ENCODE results near the gene PRSS33.

PRSS33 gene

DNA sequence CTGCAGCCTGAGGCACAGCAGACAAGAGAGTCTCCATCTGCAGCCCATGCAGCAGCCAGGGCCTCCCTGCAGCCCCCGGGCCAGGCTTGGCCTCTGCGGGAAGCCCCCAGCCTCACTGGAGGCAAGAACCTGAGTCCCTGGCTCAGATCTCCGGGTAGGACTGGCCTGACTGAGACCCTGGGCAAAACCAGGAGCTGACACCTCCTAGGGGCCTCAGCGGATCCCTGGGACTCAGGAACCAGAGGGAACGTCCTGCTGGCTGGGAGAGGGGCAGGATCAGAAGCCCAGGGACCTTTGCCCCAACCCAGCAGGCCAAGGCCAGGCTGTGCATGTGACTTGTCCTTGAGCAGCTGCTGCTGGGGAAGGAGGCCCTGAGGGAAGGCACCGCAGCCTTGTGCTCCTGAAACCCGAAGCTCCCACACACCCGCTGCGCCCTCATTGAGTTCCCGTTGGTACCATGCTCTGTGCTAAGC is 28.0 kb upstream of the PRSS33 start:
- Mint-ChIP-seq H3K27me3 (peaks cover 1% of the 10 kb centered on the region), H3K27ac (no peak overlapping the region), H3K4me3 (no peak overlapping the region), H3K9me3 (no peaks in the 10 kb centered on the region), H3K36me3 (ENCODE audit: low read depth) (no peaks in the 10 kb centered on the region), H3K4me1 (no peaks in the 10 kb centered on the region)
- DNase-seq (no peak), ATAC-seq (no peak)

DNA sequence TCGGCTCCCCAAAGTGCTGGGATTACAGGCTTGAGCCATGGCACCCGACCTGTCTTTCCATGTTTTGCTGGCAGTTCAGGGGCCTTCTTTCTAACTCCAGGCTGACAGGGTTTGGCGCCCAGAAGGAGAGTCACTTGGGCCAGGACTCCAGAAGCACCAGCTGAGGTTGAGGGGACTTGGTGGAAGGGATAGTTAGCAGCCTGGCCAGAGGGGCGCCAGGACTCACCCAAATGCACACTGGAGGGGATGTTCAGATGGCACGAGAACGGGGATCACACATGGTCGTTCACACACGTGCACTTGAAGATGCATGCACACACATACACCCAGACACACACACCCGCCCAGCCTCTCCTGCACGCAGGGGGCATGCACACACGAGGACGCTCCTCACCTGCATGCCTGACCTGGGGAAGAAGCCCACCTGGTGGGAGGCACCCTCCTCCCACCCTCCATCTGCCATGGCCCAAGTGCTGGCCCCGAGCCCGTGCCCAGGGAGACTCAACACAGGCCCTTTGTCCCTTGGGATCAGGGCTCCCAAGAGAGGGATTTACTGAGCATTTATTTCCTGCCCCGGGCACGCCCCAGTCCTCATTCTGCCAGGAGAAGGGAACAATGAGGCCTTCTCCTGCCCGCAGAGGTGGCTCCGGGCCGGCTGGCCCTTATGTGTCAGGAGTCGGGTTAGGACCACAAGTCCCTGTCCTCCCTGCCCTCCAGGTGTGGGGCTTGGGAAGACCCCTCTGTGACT is 27.4 kb upstream of the PRSS33 start:
- ATAC-seq: no peak
- Mint-ChIP-seq H3K27ac (no peak overlapping the region), H3K9me3 (no peaks in the 10 kb centered on the region), H3K27me3 (peaks cover 1% of the 10 kb centered on the region), H3K36me3 (ENCODE audit: low read depth) (no peaks in the 10 kb centered on the region), H3K4me1 (no peaks in the 10 kb centered on the region), H3K4me3 (no peak overlapping the region)
- no peak for DNase-seq

- ATAC-seq: no peak
- no peaks in the 10 kb centered on the region for H3K9me3 Mint-ChIP-seq
- DNase-seq: no peak
These were observed 26.4 kb upstream of the PRSS33 start for GRCh38 chr16:2813771-2814221.

DNA sequence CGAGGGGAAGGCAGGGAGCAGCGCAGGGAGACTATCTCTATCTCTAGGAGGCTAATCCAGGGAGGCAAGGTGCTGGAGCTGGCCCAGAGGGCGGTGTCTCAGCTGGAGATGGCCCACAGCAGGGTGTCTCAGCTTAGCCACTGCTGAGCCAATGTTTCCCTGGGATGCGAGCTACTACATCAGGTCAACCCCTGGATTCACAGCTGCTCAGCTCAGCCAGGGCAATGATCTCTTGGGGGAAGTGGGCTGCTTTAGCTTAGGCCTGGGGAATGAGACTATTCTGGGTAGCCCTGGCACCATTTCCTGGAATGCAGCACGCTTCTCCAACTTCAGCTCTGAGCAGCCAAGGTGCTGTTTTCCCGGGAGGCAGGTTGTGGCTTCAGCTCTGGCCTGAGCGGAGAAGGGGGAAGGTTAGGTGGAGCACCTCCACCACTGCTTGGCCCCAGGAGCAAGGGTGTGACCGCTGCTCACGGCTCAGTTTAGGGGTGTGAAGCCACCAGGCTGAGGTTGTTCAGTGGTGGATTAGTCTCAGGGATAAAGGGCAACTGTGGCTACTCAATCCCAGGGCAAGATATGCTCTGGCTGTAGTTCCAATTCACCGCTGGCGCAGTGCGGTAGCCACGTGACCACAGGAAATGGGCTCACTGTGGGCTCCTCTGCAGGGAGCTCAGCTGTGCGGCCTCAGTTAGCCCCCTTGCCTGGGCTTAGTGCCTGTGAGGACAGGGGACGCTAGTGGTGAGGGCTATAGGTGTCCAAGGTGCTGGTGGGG is 24.5 kb upstream of the PRSS33 start:
- no peak overlapping the region for H3K27ac Mint-ChIP-seq

More at GRCh38 chr16:2813771-2814221, 26.4 kb upstream of the PRSS33 start:
- Mint-ChIP-seq H3K4me3 (no peak overlapping the region), H3K4me1 (no peaks in the 10 kb centered on the region), H3K27me3 (peaks cover 1% of the 10 kb centered on the region), H3K36me3 (ENCODE audit: low read depth) (no peaks in the 10 kb centered on the region), H3K27ac (no peak overlapping the region)

GRCh38 chr16:2810651-2811050 is 23.3 kb upstream of the PRSS33 start:
- Mint-ChIP-seq H3K36me3 (ENCODE audit: low read depth) (no peaks in the 10 kb centered on the region), H3K27ac (no peak overlapping the region), H3K4me3 (no peak overlapping the region), H3K4me1 (no peaks in the 10 kb centered on the region), H3K9me3 (no peaks in the 10 kb centered on the region), H3K27me3 (peaks cover 6% of the 10 kb centered on the region)
- no peak for DNase-seq
- no peak for ATAC-seq

More for the DNA sequence above, 24.5 kb upstream of the PRSS33 start:
- Mint-ChIP-seq H3K27me3 (peaks cover 3% of the 10 kb centered on the region), H3K36me3 (ENCODE audit: low read depth) (no peaks in the 10 kb centered on the region), H3K9me3 (no peaks in the 10 kb centered on the region), H3K4me1 (no peaks in the 10 kb centered on the region), H3K4me3 (no peak overlapping the region)
- DNase-seq: no peak
- no peak for ATAC-seq

- H3K36me3 Mint-ChIP-seq (ENCODE audit: low read depth): no peaks in the 10 kb centered on the region
- no peaks in the 10 kb centered on the region for H3K9me3 Mint-ChIP-seq
These were observed 21.9 kb upstream of the PRSS33 start for GRCh38 chr16:2809149-2809760.

GRCh38 chr16:2808181-2808580 is 20.8 kb upstream of the PRSS33 start:
- Mint-ChIP-seq H3K9me3 (peaks cover 8% of the 10 kb centered on the region), H3K27ac (no peak overlapping the region), H3K4me3 (no peak overlapping the region), H3K27me3 (peaks cover 8% of the 10 kb centered on the region), H3K4me1 (no peaks in the 10 kb centered on the region), H3K36me3 (ENCODE audit: low read depth) (no peaks in the 10 kb centered on the region)
- DNase-seq (no peak), ATAC-seq (no peak)

More at GRCh38 chr16:2809149-2809760, 21.9 kb upstream of the PRSS33 start:
- DNase-seq (no peak), ATAC-seq (no peak)
- Mint-ChIP-seq H3K27me3 (peaks cover 6% of the 10 kb centered on the region), H3K4me1 (no peaks in the 10 kb centered on the region), H3K27ac (no peak overlapping the region), H3K4me3 (no peak overlapping the region)

DNA sequence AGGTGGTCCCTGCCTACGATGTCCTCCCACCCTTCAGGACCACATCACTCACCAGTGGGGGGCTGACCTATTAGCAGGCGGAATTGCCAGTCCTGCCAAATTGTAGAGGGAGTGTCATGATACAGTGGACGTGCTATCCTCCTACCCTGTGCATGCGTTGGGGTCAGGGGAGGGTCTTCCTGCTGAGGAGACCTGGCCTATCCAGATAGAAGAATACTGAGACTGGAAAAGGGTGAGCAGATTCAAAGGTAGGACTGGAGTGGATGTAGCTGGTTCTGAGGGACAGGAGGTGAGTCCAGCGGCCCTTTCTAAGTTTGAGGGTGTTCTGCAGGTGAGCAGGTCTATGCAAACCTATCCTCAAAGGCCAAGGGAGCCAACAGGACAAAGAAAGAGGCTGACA is 18.9 kb upstream of the PRSS33 start:
- ATAC-seq: no peak
- H3K27ac Mint-ChIP-seq: no peak overlapping the region
- peaks cover 6% of the 10 kb centered on the region for H3K27me3 Mint-ChIP-seq
- H3K9me3 Mint-ChIP-seq: peaks cover 11% of the 10 kb centered on the region
- no peak overlapping the region for H3K4me3 Mint-ChIP-seq
- H3K36me3 Mint-ChIP-seq (ENCODE audit: low read depth): no peaks in the 10 kb centered on the region
- DNase-seq: no peak
- H3K4me1 Mint-ChIP-seq: no peaks in the 10 kb centered on the region

DNA sequence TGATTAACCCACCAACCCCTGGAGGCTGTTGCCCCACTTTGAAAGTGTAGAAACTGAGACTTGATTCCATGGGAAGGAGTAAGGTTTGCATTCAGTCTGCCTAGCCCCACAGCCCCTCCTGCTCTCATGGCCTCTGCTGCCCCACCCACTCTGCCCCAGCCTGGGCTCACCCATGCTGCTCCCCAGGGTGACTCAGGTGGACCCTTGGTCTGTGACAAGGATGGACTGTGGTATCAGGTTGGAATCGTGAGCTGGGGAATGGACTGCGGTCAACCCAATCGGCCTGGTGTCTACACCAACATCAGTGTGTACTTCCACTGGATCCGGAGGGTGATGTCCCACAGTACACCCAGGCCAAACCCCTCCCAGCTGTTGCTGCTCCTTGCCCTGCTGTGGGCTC is 17.4 kb upstream of the PRSS33 start:
- Mint-ChIP-seq H3K27me3 (peaks cover 6% of the 10 kb centered on the region), H3K4me1 (no peaks in the 10 kb centered on the region), H3K9me3 (peaks cover 11% of the 10 kb centered on the region), H3K4me3 (no peak overlapping the region), H3K27ac (no peak overlapping the region), H3K36me3 (ENCODE audit: low read depth) (no peaks in the 10 kb centered on the region)
- DNase-seq: no peak
- ATAC-seq: no peak

DNA sequence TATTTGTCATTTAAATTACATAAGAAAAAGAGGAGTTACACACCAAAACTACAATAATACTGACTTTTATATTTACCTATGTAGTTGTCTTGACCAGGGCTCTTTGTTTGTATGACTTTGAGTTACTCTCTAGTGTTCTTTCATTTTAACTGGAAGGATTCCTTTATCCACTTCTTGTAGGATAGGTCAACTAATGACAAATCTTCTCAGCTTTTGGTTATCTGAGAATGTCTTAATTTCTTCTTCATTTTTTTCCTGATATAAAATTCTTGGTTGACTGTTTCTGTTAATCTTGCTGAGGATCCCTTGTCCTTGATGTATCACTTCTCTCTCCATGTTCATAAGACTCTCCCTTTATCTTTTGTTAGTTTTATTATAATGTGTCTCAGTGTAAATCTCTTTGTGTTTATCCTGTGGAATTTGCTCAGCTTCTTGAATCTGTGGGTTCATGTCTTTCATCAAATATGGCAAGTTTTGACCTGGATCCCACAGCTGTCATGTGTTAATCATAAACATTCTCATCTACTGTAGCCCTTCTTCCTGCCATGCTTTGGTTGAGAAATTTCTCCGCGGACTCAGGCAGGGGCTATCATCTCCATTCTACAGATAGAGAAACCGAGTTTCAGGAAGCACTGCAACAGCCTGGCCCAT is 16.3 kb upstream of the PRSS33 start:
- H3K27me3 Mint-ChIP-seq: peaks cover 6% of the 10 kb centered on the region
- ATAC-seq: no peak
- no peak for DNase-seq
- no peak overlapping the region for H3K4me3 Mint-ChIP-seq
- H3K36me3 Mint-ChIP-seq (ENCODE audit: low read depth): no peaks in the 10 kb centered on the region
- peaks cover 11% of the 10 kb centered on the region for H3K9me3 Mint-ChIP-seq
- H3K27ac Mint-ChIP-seq: no peak overlapping the region
- H3K4me1 Mint-ChIP-seq: no peaks in the 10 kb centered on the region

GRCh38 chr16:2799859-2800226 is 12.5 kb upstream of the PRSS33 start:
- Mint-ChIP-seq H3K36me3 (ENCODE audit: low read depth) (no peaks in the 10 kb centered on the region), H3K27me3 (peaks cover 9% of the 10 kb centered on the region), H3K4me1 (no peaks in the 10 kb centered on the region), H3K27ac (no peak overlapping the region), H3K9me3 (peaks cover 11% of the 10 kb centered on the region), H3K4me3 (no peak overlapping the region)
- ATAC-seq: no peak
- DNase-seq: no peak

DNA sequence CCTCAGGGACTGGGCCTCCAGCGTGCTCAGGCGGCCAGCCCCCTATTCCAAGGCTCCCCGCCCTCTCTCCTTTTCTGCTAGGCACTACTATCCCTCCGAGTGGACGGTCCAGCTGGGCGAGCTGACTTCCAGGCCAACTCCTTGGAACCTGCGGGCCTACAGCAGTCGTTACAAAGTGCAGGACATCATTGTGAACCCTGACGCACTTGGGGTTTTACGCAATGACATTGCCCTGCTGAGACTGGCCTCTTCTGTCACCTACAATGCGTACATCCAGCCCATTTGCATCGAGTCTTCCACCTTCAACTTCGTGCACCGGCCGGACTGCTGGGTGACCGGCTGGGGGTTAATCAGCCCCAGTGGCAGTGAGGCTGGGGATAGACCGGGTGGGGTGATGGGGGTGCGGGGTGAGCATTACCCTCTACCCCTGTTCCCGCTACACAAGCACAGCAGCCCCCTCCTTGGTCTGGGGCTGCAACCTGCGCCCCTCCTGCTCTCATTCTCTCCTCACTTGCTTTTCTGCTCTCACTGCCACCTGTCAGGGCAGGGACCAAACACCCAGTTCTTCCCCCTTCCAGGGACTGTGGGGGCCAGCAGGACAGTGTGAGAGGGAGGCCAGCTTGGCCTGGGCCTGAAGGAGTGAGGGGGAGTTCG is 12.0 kb upstream of the PRSS33 start:
- Mint-ChIP-seq H3K4me1 (no peaks in the 10 kb centered on the region), H3K27ac (no peak overlapping the region), H3K9me3 (peaks cover 11% of the 10 kb centered on the region), H3K4me3 (no peak overlapping the region), H3K27me3 (peaks cover 13% of the 10 kb centered on the region), H3K36me3 (ENCODE audit: low read depth) (no peaks in the 10 kb centered on the region)
- ATAC-seq (no peak), DNase-seq (no peak)

DNA sequence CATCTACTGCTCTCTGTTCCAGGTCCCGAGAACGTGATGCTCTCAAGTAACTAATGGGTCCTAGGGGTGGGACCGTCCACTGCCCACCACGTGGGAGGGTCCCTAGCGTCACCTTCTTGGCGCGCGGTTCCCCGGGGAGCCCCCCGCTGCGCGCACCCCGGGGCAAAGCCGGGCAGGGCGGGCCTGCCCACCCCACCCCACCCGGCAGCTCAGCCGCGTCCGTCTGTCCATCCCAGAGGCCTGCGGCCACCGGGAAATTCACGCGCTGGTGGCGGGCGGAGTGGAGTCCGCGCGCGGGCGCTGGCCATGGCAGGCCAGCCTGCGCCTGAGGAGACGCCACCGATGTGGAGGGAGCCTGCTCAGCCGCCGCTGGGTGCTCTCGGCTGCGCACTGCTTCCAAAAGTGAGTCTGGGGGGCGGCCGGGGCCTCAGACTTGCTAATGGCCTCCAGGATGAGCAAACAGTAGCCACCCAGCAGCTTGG is 11.4 kb upstream of the PRSS33 start:
- no peaks in the 10 kb centered on the region for H3K36me3 Mint-ChIP-seq (ENCODE audit: low read depth)
- H3K27me3 Mint-ChIP-seq: peaks cover 12% of the 10 kb centered on the region
- no peak for ATAC-seq
- no peak for DNase-seq
- no peaks in the 10 kb centered on the region for H3K4me1 Mint-ChIP-seq
- peaks cover 9% of the 10 kb centered on the region for H3K9me3 Mint-ChIP-seq
- H3K4me3 Mint-ChIP-seq: no peak overlapping the region
- no peak overlapping the region for H3K27ac Mint-ChIP-seq

Measured in activated naive CD8-positive, alpha-beta T cell treated with anti-CD3 and anti-CD28 coated beads, Interleukin-2, amount 50 U/mL, for 24 hours (primary cell).